Loucy (cell line): Measurements from ENCODE around the gene PHAF1.

Source experiments
- CTCF ChIP-seq: fragments of 200-600 bp; sonication (generic); conservative IDR thresholded peaks from 2 replicates; pipeline ENCODE4 v1.5.1; 2014; ENCODE audit warnings: mild to moderate bottlenecking, antibody characterized with exemption, low read length
- EZH2phosphoT487 ChIP-seq: fragments of 200-600 bp; IDR thresholded peaks from 2 replicates; pipeline ENCODE4 v1.6.1; 2018; ENCODE audit warnings: antibody characterized with exemption, mild to moderate bottlenecking, moderate library complexity, borderline replicate concordance

GRCh38 chr16:67194260-67194659, 84.5 kb downstream of the PHAF1 start:
- TF ChIP-seq EZH2phosphoT487 (no peak), CTCF (no peak)
